SK-N-SH treated with all-trans-retinoic acid at 6 μM for 48 hours (cell line): Measurements from ENCODE around the gene ATP4B.

Experiments
- BACH2 ChIP-seq: fragments of 250-450 bp; sonication (Bioruptor Pico); IDR thresholded peaks from 2 replicates; pipeline ENCODE4 v1.9.0; 2021; ENCODE audit warnings: mild to moderate bottlenecking, borderline replicate concordance
- PPARA ChIP-seq: fragments of 250-450 bp; sonication (Bioruptor Pico); IDR thresholded peaks from 2 replicates; pipeline ENCODE4 v1.5.0; 2020; ENCODE audit warnings: mild to moderate bottlenecking, borderline replicate concordance
- RARB ChIP-seq: fragments of 250-450 bp; sonication (Bioruptor Pico); IDR thresholded peaks from 2 replicates; pipeline ENCODE4 v1.8.0; 2021; ENCODE audit warnings: mild to moderate bottlenecking, moderate library complexity
- SNAI2 ChIP-seq: fragments of 250-450 bp; sonication (Bioruptor Pico); IDR thresholded peaks from 2 replicates; pipeline ENCODE4 v1.5.0; 2020; ENCODE audit warnings: mild to moderate bottlenecking, moderate library complexity
- ZC3H10 ChIP-seq: fragments of 250-450 bp; sonication (Bioruptor Pico); IDR thresholded peaks from 2 replicates; pipeline ENCODE4 v1.5.1; 2021; ENCODE audit warnings: mild to moderate bottlenecking, moderate library complexity
- ZFP30 ChIP-seq: fragments of 450-650 bp; formaldehyde crosslinking; IDR thresholded peaks from 2 replicates; pipeline ENCODE4 v1.5.0; 2022; ENCODE audit warnings: mild to moderate bottlenecking, moderate library complexity
- ZNF8 ChIP-seq: fragments of 450-650 bp; formaldehyde crosslinking; IDR thresholded peaks from 2 replicates; pipeline ENCODE4 v1.5.0; 2020; ENCODE audit warnings: mild to moderate bottlenecking, moderate library complexity
- TF ChIP-seq, protein P1 (sequence below): fragments of 250-450 bp; sonication (Bioruptor Pico); IDR thresholded peaks from 2 replicates; pipeline ENCODE4 v1.8.0; 2020; ENCODE audit warnings: mild to moderate bottlenecking, moderate library complexity, borderline replicate concordance
- TF ChIP-seq, protein P2 (sequence below): fragments of 250-450 bp; sonication (Bioruptor Pico); IDR thresholded peaks from 2 replicates; pipeline ENCODE4 v1.5.1; 2020; ENCODE audit warnings: low read depth, mild to moderate bottlenecking, moderate library complexity

DNA sequence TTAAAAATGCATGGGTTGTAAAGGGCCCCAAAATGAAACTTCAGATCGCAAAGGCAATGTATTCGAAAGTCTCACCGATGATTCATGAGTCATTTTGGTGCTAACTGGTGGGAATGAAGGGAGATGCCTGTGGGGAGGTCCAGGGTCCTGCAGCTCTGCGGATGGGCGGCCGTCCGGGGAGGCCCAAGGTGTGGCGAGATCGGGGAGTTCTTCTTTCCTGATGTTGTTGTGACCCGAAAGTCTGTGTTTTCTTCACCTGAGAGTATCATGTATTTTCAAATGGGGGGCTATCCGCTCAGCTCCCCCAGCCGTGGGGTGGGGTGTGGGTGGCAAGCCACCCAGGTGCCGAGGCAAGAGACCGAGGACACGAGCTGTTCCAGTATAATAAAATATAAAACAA lies 37.0 kb downstream of the ATP4B start:
- TF ChIP-seq, protein P1, sequence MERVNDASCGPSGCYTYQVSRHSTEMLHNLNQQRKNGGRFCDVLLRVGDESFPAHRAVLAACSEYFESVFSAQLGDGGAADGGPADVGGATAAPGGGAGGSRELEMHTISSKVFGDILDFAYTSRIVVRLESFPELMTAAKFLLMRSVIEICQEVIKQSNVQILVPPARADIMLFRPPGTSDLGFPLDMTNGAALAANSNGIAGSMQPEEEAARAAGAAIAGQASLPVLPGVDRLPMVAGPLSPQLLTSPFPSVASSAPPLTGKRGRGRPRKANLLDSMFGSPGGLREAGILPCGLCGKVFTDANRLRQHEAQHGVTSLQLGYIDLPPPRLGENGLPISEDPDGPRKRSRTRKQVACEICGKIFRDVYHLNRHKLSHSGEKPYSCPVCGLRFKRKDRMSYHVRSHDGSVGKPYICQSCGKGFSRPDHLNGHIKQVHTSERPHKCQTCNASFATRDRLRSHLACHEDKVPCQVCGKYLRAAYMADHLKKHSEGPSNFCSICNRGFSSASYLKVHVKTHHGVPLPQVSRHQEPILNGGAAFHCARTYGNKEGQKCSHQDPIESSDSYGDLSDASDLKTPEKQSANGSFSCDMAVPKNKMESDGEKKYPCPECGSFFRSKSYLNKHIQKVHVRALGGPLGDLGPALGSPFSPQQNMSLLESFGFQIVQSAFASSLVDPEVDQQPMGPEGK (CRISPR knock-in tag) = no peak
- TF ChIP-seq, protein P2, sequence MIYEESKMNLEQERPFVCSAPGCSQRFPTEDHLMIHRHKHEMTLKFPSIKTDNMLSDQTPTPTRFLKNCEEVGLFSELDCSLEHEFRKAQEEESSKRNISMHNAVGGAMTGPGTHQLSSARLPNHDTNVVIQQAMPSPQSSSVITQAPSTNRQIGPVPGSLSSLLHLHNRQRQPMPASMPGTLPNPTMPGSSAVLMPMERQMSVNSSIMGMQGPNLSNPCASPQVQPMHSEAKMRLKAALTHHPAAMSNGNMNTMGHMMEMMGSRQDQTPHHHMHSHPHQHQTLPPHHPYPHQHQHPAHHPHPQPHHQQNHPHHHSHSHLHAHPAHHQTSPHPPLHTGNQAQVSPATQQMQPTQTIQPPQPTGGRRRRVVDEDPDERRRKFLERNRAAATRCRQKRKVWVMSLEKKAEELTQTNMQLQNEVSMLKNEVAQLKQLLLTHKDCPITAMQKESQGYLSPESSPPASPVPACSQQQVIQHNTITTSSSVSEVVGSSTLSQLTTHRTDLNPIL (CRISPR knock-in tag) = no peak
- TF ChIP-seq RARB (no peak), ZNF8 (CRISPR knock-in tag) (no peak), ZC3H10 (CRISPR knock-in tag) (no peak), ZFP30 (CRISPR knock-in tag) (no peak), PPARA (CRISPR knock-in tag) (no peak), SNAI2 (CRISPR knock-in tag) (no peak), BACH2 (CRISPR knock-in tag) (no peak)
